GM23338 (cell line): ENCODE measurements around the gene SLC6A13. TPM values are rescaled to one million over a fixed set of nuclear protein-coding genes. Genes with fewer than 3 reads are reported as not detected.

ENCODE experiments used
- ATAC-seq: fragments of 200-7000 bp; cut with Tn5 transposase; 3 replicates; pipeline ENCODE4 v1.9.1; 2020
- DNase-seq: peaks from one replicate; pipeline ENCODE4 v3.0.0-alpha.2; 2015; ENCODE audit warnings: low spot score
- H2AFZ ChIP-seq: fragments of 200-600 bp; sonication (generic); 2 replicates; pipeline ENCODE4 v1.8.0; 2016; ENCODE audit warnings: antibody characterized with exemption, mild to moderate bottlenecking, moderate library complexity
- H3F3A ChIP-seq: fragments of 200-600 bp; sonication (generic); replicated peaks from 2 replicates; pipeline ENCODE4 v1.8.0; 2017; ENCODE audit warnings: antibody characterized with exemption, mixed run types, low read depth
- H3K27ac ChIP-seq: fragments of 200-600 bp; sonication (generic); 2 replicates; pipeline ENCODE4 v1.6.1; 2016; ENCODE audit warnings: low read depth
- H3K27me3 ChIP-seq: fragments of 200-600 bp; sonication (generic); 2 replicates; pipeline ENCODE4 v1.8.0; 2016; ENCODE audit warnings: mild to moderate bottlenecking, mixed run types, moderate library complexity; ENCODE audit not compliant: insufficient read depth
- H3K36me3 ChIP-seq: fragments of 200-600 bp; sonication (generic); 2 replicates; pipeline ENCODE4 v1.8.0; 2016; ENCODE audit warnings: mild to moderate bottlenecking; ENCODE audit not compliant: insufficient read depth
- H3K4me1 ChIP-seq: fragments of 200-600 bp; sonication (generic); 2 replicates; pipeline ENCODE4 v1.8.0; 2016; ENCODE audit warnings: mild to moderate bottlenecking, moderate library complexity; ENCODE audit not compliant: insufficient read depth
- H3K4me2 ChIP-seq: fragments of 200-600 bp; sonication (generic); 2 replicates; pipeline ENCODE4 v1.7.1; 2017; ENCODE audit warnings: mixed run types
- H3K4me3 ChIP-seq: fragments of 200-600 bp; sonication (generic); 2 replicates; pipeline ENCODE4 v1.6.1; 2016; ENCODE audit warnings: mixed run types
- H3K79me2 ChIP-seq: fragments of 200-600 bp; sonication (generic); replicated peaks from 2 replicates; pipeline ENCODE4 v1.8.0; 2017; ENCODE audit warnings: mild to moderate bottlenecking; ENCODE audit not compliant: insufficient read depth
- H3K9me2 ChIP-seq: fragments of 200-600 bp; sonication (generic); 2 replicates; pipeline ENCODE4 v1.8.0; 2017; ENCODE audit not compliant: insufficient read depth
- H4K20me1 ChIP-seq: fragments of 200-600 bp; sonication (generic); replicated peaks from 2 replicates; pipeline ENCODE4 v1.8.0; 2017; ENCODE audit warnings: mild to moderate bottlenecking; ENCODE audit not compliant: insufficient read depth
- H3K27ac Mint-ChIP-seq: 2 replicates; pipeline ENCODE4 v1.8.0; 2020; ENCODE audit warnings: inconsistent platforms, mild to moderate bottlenecking, moderate library complexity, mixed read lengths
- H3K27me3 Mint-ChIP-seq: 3 replicates; pipeline ENCODE4 v1.8.0; 2022; ENCODE audit warnings: low read depth, mild to moderate bottlenecking, moderate library complexity, mixed read lengths, inconsistent platforms; ENCODE audit not compliant: insufficient read depth, poor library complexity
- H3K36me3 Mint-ChIP-seq: 3 replicates; pipeline ENCODE4 v1.8.0; 2021; ENCODE audit warnings: low read depth, mild to moderate bottlenecking, inconsistent platforms, moderate library complexity, mixed read lengths
- H3K4me1 Mint-ChIP-seq: 3 replicates; pipeline ENCODE4 v1.8.0; 2020; ENCODE audit warnings: mild to moderate bottlenecking, inconsistent platforms, mixed read lengths
- H3K4me3 Mint-ChIP-seq: 3 replicates; pipeline ENCODE4 v1.8.0; 2021; ENCODE audit warnings: moderate library complexity, mild to moderate bottlenecking, inconsistent platforms, mixed read lengths
- H3K9me3 Mint-ChIP-seq: 3 replicates; pipeline ENCODE4 v1.8.0; 2020; ENCODE audit warnings: moderate library complexity, mild to moderate bottlenecking, inconsistent platforms, mixed read lengths
- CTCF ChIP-seq, 2 experiments: fragments of 200-600 bp in 1 of 2; sonication (generic) in 1 of 2; conservative IDR thresholded peaks; 2 replicates each; pipeline versions ENCODE4 v1.5.1 to v1.6.1; 2016 to 2017; ENCODE audit warnings: antibody characterized with exemption in 2 of 2, low read depth in 2 of 2, mild to moderate bottlenecking in 2 of 2, moderate library complexity in 1 of 2
- ETS1 ChIP-seq: IDR thresholded peaks from 2 replicates; pipeline ENCODE4 v1.6.1; 2016; ENCODE audit warnings: antibody characterized with exemption
- EZH2 ChIP-seq: fragments of 200-600 bp; sonication (generic); IDR thresholded peaks from one replicate; pipeline ENCODE4 v1.8.0; 2017; ENCODE audit warnings: antibody characterized with exemption, mild to moderate bottlenecking, low read depth; ENCODE audit not compliant: unreplicated experiment
- EZH2phosphoT487 ChIP-seq: fragments of 200-600 bp; sonication (generic); IDR thresholded peaks from one replicate; pipeline ENCODE4 v1.8.1; 2018; ENCODE audit warnings: antibody characterized with exemption; ENCODE audit not compliant: unreplicated experiment
- JUNB ChIP-seq: IDR thresholded peaks from one replicate; pipeline ENCODE4 v1.6.1; 2016; ENCODE audit warnings: antibody characterized with exemption; ENCODE audit not compliant: unreplicated experiment
- POLR2AphosphoS5 ChIP-seq: IDR thresholded peaks from 2 replicates; pipeline ENCODE4 v1.6.1; 2016; ENCODE audit warnings: antibody characterized with exemption, low read depth
- REST ChIP-seq: IDR thresholded peaks from one replicate; pipeline ENCODE4 v1.6.1; 2018; ENCODE audit warnings: antibody characterized with exemption; ENCODE audit not compliant: unreplicated experiment
- STAT1 ChIP-seq: IDR thresholded peaks from one replicate; pipeline ENCODE4 v1.6.1; 2016; ENCODE audit warnings: antibody characterized with exemption; ENCODE audit not compliant: unreplicated experiment
- ZNF114 ChIP-seq: fragments of 250-450 bp; sonication (Bioruptor Pico); IDR thresholded peaks from 2 replicates; pipeline ENCODE4 v1.5.0; 2020; ENCODE audit warnings: mild to moderate bottlenecking, moderate library complexity
- ZNF462 ChIP-seq: fragments of 250-450 bp; sonication (Bioruptor Pico); IDR thresholded peaks from 2 replicates; pipeline ENCODE4 v1.5.0; 2020; ENCODE audit warnings: mild to moderate bottlenecking, moderate library complexity
- polyA plus RNA-seq: library from polyadenylated mRNA; unstranded; fragments of >200 nt; fragmentation: Nextera tagmentation; extraction: Ambion mirVana; gene quantifications from 2 replicates; pipeline ENCODE4 v1.2.1, GENCODE V29; 2016
- total RNA-seq: library from RNA; depleted of rRNA; stranded (reverse); fragments of >200 nt; shearing (Covaris generic); gene quantifications from 2 replicates; pipeline ENCODE4 v1.2.3, GENCODE V29; 2014

SLC6A13 gene
- total and polyA plus RNA-seq, 2 experiments from 2014 or later: not detected

GRCh38 chr12:208813-209212 lies 53.8 kb downstream of the SLC6A13 start:
- H3K27me3 Mint-ChIP-seq: peaks cover 19% of the 10 kb centered on the region
- TF ChIP-seq ZNF114 (CRISPR knock-in tag) (no peak), JUNB (no peak), ETS1 (no peak), STAT1 (no peak), CTCF (conservative IDR thresholded peaks at IDR 0.05; ENCODE audit: low read depth in 2 of 2) (no peak)

GRCh38 chr12:207804-208203 lies 54.8 kb downstream of the SLC6A13 start:
- no peaks in the 10 kb centered on the region for H3F3A ChIP-seq
- H3K27ac ChIP-seq: no peak overlapping the region
- no peak overlapping the region for H3K4me2 ChIP-seq
- H3K79me2 ChIP-seq: no peaks in the 10 kb centered on the region
- H3K27me3 ChIP-seq: peaks cover 41% of the 10 kb centered on the region
- H3K27ac Mint-ChIP-seq: no peak overlapping the region
- H2AFZ ChIP-seq: no peak overlapping the region
- H3K9me2 ChIP-seq: no peaks in the 10 kb centered on the region
- DNase-seq (no peak), ATAC-seq (no peak)
- no peaks in the 10 kb centered on the region; the same call in 1 of the 2 replicates for H4K20me1 ChIP-seq
- H3K9me3 Mint-ChIP-seq: peaks cover 4% of the 10 kb centered on the region; the same call in 1 of the 3 replicates
- H3K4me1 Mint-ChIP-seq: peaks cover 18% of the 10 kb centered on the region
- peaks cover 18% of the 10 kb centered on the region for H3K27me3 Mint-ChIP-seq
- no peak overlapping the region for H3K4me3 ChIP-seq
- H3K36me3 Mint-ChIP-seq: no peaks in the 10 kb centered on the region
- peaks cover 12% of the 10 kb centered on the region; the same call in 1 of the 2 replicates for H3K4me1 ChIP-seq
- H3K4me3 Mint-ChIP-seq: no peak overlapping the region
- no peaks in the 10 kb centered on the region for H3K36me3 ChIP-seq
- TF ChIP-seq EZH2: no peak
- TF ChIP-seq REST: no peak
- TF ChIP-seq EZH2phosphoT487: no peak
- no peak for TF ChIP-seq ZNF462
- TF ChIP-seq POLR2AphosphoS5: no peak

More at GRCh38 chr12:208813-209212, 53.8 kb downstream of the SLC6A13 start:
- H3F3A ChIP-seq: no peaks in the 10 kb centered on the region
- no peak overlapping the region for H3K27ac ChIP-seq
- DNase-seq: no peak
- Mint-ChIP-seq H3K9me3 (peaks cover 4% of the 10 kb centered on the region; the same call in 1 of the 3 replicates), H3K4me3 (no peak overlapping the region), H3K36me3 (no peaks in the 10 kb centered on the region), H3K27ac (no peak overlapping the region), H3K4me1 (peaks cover 28% of the 10 kb centered on the region)
- no peak overlapping the region for H3K4me3 ChIP-seq
- no peak overlapping the region for H3K4me2 ChIP-seq
- peaks cover 36% of the 10 kb centered on the region for H3K27me3 ChIP-seq
- H3K9me2 ChIP-seq: no peaks in the 10 kb centered on the region
- no peak for ATAC-seq
- H3K4me1 ChIP-seq: peaks cover 15% of the 10 kb centered on the region; the same call in 1 of the 2 replicates
- no peaks in the 10 kb centered on the region; the same call in 1 of the 2 replicates for H4K20me1 ChIP-seq
- H2AFZ ChIP-seq: no peak overlapping the region
- H3K36me3 ChIP-seq: no peaks in the 10 kb centered on the region
- H3K79me2 ChIP-seq: no peaks in the 10 kb centered on the region
